B cell (primary cell): ENCODE measurements around the gene SULT1A2.

Experiments used
- EZH2 ChIP-seq: IDR thresholded peaks from 2 replicates; pipeline ENCODE4 v1.6.1; 2012; ENCODE audit warnings: borderline replicate concordance, low read depth, mild to moderate bottlenecking, moderate library complexity, low read length; ENCODE audit not compliant: insufficient read depth, poor library complexity, severe bottlenecking
- TF ChIP-seq, protein P1 (sequence below): fragments of 200-600 bp; IDR thresholded peaks from one replicate; pipeline ENCODE4 v1.8.0; 2022; ENCODE audit warnings: antibody characterized with exemption, mild to moderate bottlenecking

GRCh38 chr16:28589069-28589468 is 7.8 kb downstream of the SULT1A2 start:
- TF ChIP-seq, protein P1, sequence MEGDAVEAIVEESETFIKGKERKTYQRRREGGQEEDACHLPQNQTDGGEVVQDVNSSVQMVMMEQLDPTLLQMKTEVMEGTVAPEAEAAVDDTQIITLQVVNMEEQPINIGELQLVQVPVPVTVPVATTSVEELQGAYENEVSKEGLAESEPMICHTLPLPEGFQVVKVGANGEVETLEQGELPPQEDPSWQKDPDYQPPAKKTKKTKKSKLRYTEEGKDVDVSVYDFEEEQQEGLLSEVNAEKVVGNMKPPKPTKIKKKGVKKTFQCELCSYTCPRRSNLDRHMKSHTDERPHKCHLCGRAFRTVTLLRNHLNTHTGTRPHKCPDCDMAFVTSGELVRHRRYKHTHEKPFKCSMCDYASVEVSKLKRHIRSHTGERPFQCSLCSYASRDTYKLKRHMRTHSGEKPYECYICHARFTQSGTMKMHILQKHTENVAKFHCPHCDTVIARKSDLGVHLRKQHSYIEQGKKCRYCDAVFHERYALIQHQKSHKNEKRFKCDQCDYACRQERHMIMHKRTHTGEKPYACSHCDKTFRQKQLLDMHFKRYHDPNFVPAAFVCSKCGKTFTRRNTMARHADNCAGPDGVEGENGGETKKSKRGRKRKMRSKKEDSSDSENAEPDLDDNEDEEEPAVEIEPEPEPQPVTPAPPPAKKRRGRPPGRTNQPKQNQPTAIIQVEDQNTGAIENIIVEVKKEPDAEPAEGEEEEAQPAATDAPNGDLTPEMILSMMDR = no peak
- no peak for TF ChIP-seq EZH2
